Mucosa of descending colon (tissue), 3 donors: Measurements from ENCODE around the gene MYBL2. TPM values are rescaled to one million over a fixed set of nuclear protein-coding genes. Genes with fewer than 3 reads are reported as not detected.

ENCODE experiments used
- ATAC-seq: fragments of 200-7000 bp; cut with Tn5 transposase; one replicate; pipeline ENCODE4 v1.9.1; 2020; ENCODE audit warnings: mild to moderate bottlenecking, moderate library complexity
- DNase-seq, 3 donors: peaks; one replicate each; pipeline ENCODE4 v3.0.0-alpha.2; 2020
- H3K36me3 ChIP-seq: fragments of 200-600 bp; one replicate; pipeline ENCODE4 v1.8.0; 2021; ENCODE audit warnings: low read depth, mild to moderate bottlenecking
- H3K4me1 ChIP-seq: fragments of 200-600 bp; one replicate; pipeline ENCODE4 v1.8.0; 2021; ENCODE audit warnings: low read depth, mild to moderate bottlenecking
- H3K4me3 ChIP-seq: fragments of 200-600 bp; one replicate; pipeline ENCODE4 v1.8.0; 2021; ENCODE audit warnings: mild to moderate bottlenecking
- H3K9me3 ChIP-seq: fragments of 200-600 bp; one replicate; pipeline ENCODE4 v1.8.0; 2021; ENCODE audit warnings: mild to moderate bottlenecking
- intact Hi-C, 2 donors: fragments of 100-400 bp; cut with DNase I in 1 of 2; cut with micrococcal nuclease in 1 of 2; formaldehyde crosslinking; loops; one replicate each; pipeline versions ENCODE4 v1.11.0 to v1.11.1; 2022; cut with DNase I, micrococcal nuclease
- total RNA-seq, 3 donors: library from RNA; stranded (reverse); fragmentation: NEBNext Ultra II Directional in 2 of 3; extraction: Animal tissue kit (Norgen Biotek cat#: 25700) in 2 of 3; gene quantifications; one replicate each; pipeline versions ENCODE4 v1.2.1 to v1.2.4, GENCODE V29; 2021 to 2023
- TF ChIP-seq, protein P1 (sequence below): fragments of 200-600 bp; IDR thresholded peaks from one replicate; pipeline ENCODE4 v1.8.0; 2022; ENCODE audit warnings: antibody characterized with exemption, mild to moderate bottlenecking
- donor health status: DM: no; HTN: no; CAD: no; lungs with moderate emphysema.
- donor health status: DM: no; HTN: no; CAD: no.
- donor health status: DM: no; HTN: yes; CAD: no.

Gene MYBL2
- total RNA-seq, 3 donors from 2014 or later: 1.9 to 19.5 (median 5.1) TPM

DNA sequence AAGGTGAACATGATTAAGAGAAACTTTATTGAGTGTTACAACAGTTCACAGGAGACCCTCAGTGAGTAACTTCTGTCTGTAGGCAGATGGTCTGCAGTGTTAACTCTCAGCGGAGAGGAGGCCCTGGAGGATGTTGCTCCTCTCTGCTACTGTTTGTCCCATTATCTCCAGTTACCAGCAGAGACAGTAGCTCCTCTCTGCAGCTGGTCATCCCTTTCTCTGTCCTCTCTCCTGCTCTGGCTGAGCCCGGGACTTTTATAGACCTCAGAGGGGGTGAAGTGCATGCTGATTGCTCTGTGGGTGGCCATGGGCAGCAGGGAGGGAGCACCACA lies 54.1 kb downstream of the MYBL2 start:
- ATAC-seq: no peak
- DNase-seq: no peak
- intact Hi-C loops: no loop called here
- Histone ChIP-seq H3K36me3 (no peaks in the 10 kb centered on the region), H3K4me1 (peaks cover 3% of the 10 kb centered on the region), H3K4me3 (no peak overlapping the region), H3K9me3 (no peaks in the 10 kb centered on the region)
- TF ChIP-seq, protein P1, sequence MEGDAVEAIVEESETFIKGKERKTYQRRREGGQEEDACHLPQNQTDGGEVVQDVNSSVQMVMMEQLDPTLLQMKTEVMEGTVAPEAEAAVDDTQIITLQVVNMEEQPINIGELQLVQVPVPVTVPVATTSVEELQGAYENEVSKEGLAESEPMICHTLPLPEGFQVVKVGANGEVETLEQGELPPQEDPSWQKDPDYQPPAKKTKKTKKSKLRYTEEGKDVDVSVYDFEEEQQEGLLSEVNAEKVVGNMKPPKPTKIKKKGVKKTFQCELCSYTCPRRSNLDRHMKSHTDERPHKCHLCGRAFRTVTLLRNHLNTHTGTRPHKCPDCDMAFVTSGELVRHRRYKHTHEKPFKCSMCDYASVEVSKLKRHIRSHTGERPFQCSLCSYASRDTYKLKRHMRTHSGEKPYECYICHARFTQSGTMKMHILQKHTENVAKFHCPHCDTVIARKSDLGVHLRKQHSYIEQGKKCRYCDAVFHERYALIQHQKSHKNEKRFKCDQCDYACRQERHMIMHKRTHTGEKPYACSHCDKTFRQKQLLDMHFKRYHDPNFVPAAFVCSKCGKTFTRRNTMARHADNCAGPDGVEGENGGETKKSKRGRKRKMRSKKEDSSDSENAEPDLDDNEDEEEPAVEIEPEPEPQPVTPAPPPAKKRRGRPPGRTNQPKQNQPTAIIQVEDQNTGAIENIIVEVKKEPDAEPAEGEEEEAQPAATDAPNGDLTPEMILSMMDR: no peak

DNA sequence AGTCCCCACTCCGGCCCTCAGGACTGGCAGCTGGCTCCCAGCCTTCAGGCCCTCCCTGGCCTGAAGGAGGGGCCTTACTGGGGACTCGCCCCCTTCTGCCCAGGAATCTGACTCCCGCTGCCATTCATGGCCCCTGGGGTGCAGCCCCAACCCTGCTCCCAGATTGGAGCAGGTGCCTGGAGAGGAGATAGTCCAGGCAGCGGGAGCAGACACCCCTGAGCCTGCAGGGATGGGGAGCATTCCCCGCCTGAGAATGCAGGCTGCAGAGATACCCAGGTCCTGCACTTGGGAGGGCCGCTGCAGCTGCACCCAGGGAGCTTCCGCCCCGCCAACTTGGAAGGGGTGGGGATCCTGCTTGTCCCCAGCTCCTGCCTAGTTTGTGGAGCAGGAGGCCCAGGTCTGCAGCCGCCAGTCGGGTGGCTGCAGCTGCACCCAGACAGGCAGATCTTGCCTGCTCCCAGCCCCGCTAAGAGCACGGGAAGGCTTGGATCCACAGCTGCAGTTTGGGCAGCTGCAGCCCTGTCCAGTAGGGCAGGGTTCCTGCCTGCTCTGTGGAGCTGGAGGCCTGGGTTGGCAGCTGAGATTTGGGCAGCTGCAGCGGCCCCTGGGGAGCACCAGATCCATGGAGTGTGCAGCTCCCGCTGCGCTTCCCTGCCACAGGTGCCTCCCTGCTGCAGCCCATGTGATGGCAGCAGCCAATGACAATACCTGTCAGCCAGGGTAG lies 54.7 kb downstream of the MYBL2 start:
- peak; percentile 80 for ATAC-seq
- no peaks in the 10 kb centered on the region for H3K9me3 ChIP-seq
- intact Hi-C loops: no loop called here
- no peak for DNase-seq
- H3K36me3 ChIP-seq: no peaks in the 10 kb centered on the region
- TF ChIP-seq, protein P1: no peak
- no peak overlapping the region for H3K4me3 ChIP-seq
- H3K4me1 ChIP-seq: peaks cover 4% of the 10 kb centered on the region

DNA sequence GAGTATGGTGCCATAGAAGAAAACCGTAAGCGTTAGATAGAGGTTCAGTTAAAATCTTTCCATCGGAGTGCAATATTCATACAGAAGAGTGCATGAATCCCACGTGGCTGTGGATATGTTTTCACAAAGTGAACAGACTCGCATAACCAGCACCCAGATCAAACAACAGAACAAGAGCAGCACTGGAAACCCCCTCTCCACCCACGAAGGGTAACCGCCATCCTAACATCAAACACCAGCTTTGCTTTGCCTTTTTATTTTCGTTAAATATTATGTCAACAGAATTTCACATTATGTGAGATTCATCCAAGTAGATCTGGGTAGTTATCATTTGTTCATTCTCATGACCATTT lies 55.2 kb downstream of the MYBL2 start:
- intact Hi-C loops: no loop called here
- Histone ChIP-seq H3K36me3 (no peaks in the 10 kb centered on the region), H3K4me1 (peaks cover 4% of the 10 kb centered on the region), H3K4me3 (no peak overlapping the region), H3K9me3 (no peaks in the 10 kb centered on the region)
- TF ChIP-seq, protein P1: no peak
- DNase-seq (no peak), ATAC-seq (no peak)

DNA sequence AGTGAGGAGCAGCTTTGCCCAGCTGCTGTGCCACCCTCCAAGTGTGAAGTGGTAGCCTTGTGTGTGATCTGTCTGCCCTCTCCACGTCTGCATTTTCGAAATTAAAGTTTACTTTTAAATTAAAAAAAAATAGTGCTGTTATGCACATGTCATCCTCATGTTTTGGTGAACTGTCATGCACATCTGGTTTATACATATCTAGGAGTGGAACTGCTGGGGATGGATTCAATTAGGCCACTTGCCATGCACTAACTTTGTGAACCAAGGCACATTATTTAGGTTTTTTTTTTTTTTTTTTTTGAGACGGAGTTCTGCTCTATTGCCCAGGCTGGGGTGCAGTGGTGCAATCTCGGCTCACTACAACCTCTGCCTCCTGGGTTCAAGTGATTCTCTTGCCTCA lies 56.3 kb downstream of the MYBL2 start:
- Histone ChIP-seq H3K4me1 (peaks cover 4% of the 10 kb centered on the region), H3K9me3 (no peaks in the 10 kb centered on the region), H3K36me3 (no peaks in the 10 kb centered on the region), H3K4me3 (no peak overlapping the region)
- ATAC-seq: no peak
- intact Hi-C loops: no loop called here
- TF ChIP-seq, protein P1: no peak
- DNase-seq: no peak

DNA sequence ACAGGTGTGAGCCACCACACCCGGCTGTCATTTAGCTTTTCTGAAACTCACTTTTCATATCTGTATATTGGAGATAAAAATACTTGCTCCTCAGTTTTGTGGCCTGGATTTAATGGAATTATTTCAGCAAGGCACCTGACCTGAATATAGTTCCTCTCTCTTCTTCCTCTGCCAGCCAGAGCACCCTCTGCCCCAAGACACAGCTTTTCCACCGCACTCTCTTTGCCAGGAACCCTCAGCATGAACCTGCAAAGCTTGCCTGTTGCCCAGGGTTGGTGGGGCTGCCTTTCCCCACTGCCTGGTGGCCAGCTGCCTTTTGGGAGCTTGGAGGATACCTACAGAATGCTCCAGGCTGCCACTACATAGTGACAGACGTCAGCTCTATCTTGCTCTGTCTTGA lies 56.8 kb downstream of the MYBL2 start:
- TF ChIP-seq, protein P1: no peak
- Histone ChIP-seq H3K4me1 (peaks cover 4% of the 10 kb centered on the region), H3K4me3 (no peak overlapping the region), H3K9me3 (no peaks in the 10 kb centered on the region), H3K36me3 (no peaks in the 10 kb centered on the region)
- intact Hi-C loops: no loop called here
- DNase-seq (no peak), ATAC-seq (no peak)

DNA sequence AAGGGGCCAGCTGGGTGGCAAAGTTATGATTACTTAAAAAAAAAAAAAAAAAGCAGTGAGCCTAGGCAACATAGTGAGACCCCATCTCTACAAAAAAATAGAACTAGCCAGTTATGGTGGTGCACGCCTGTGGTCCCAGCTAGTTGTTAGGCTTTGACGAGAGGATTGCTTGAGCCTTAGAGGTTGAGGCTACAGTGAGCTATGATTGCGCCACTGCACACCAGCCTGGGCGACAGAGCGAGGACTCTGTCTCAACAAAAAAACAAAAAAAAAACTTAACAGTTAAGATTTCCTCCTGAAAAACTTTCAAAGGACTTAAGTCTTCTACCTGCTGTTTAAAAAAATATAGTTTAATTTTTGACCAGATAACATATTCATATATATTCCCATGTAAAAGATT lies 57.5 kb downstream of the MYBL2 start:
- no peaks in the 10 kb centered on the region for H3K9me3 ChIP-seq

More for the DNA sequence above, 57.5 kb downstream of the MYBL2 start:
- Histone ChIP-seq H3K4me3 (no peak overlapping the region), H3K4me1 (peaks cover 4% of the 10 kb centered on the region), H3K36me3 (no peaks in the 10 kb centered on the region)
- DNase-seq (no peak), ATAC-seq (no peak)
- intact Hi-C loops: no loop called here
- TF ChIP-seq, protein P1: no peak
